H9 (cell line): ENCODE data around the gene CTNNA3. TPM values are rescaled to one million over a fixed set of nuclear protein-coding genes. Genes with fewer than 3 reads are reported as not detected.

Experiments used
- DNase-seq: peaks from one replicate; pipeline ENCODE4 v3.0.0-alpha.2; 2017
- H2AFZ ChIP-seq: one replicate; pipeline ENCODE4 v1.6.1; 2013; ENCODE audit warnings: mild to moderate bottlenecking, low read length, control low read depth, moderate library complexity
- H2AK5ac ChIP-seq: 2 replicates; pipeline ENCODE4 v1.6.1; 2013; ENCODE audit warnings: low read length, control low read depth, mixed read lengths; ENCODE audit not compliant: insufficient read length
- H2BK120ac ChIP-seq: one replicate; pipeline ENCODE4 v1.6.1; 2013; ENCODE audit warnings: low read depth, mild to moderate bottlenecking, low read length, control low read depth, inconsistent platforms; ENCODE audit not compliant: poor library complexity, severe bottlenecking
- H2BK12ac ChIP-seq: 2 replicates; pipeline ENCODE4 v1.6.1; 2013; ENCODE audit warnings: low read length, control low read depth, mixed read lengths, low read depth; ENCODE audit not compliant: insufficient read length
- H2BK15ac ChIP-seq: 2 replicates; pipeline ENCODE4 v1.6.1; 2013; ENCODE audit warnings: low read depth, low read length, control low read depth
- H2BK20ac ChIP-seq: one replicate; pipeline ENCODE4 v1.6.1; 2013; ENCODE audit warnings: low read depth, mild to moderate bottlenecking, low read length, control low read depth, inconsistent platforms; ENCODE audit not compliant: poor library complexity, severe bottlenecking
- H2BK5ac ChIP-seq: 2 replicates; pipeline ENCODE4 v1.6.1; 2013; ENCODE audit warnings: low read length, control low read depth, mixed read lengths; ENCODE audit not compliant: insufficient read length
- H3K14ac ChIP-seq: 2 replicates; pipeline ENCODE4 v1.6.1; 2013; ENCODE audit warnings: low read length, control low read depth; ENCODE audit not compliant: insufficient read depth
- H3K18ac ChIP-seq: 2 replicates; pipeline ENCODE4 v1.6.1; 2013; ENCODE audit warnings: low read depth, mild to moderate bottlenecking, mixed read lengths, low read length, control low read depth; ENCODE audit not compliant: insufficient read length
- H3K23ac ChIP-seq: 2 replicates; pipeline ENCODE4 v1.6.1; 2013; ENCODE audit warnings: low read length, control low read depth, mixed read lengths, low read depth; ENCODE audit not compliant: insufficient read length
- H3K23me2 ChIP-seq: 2 replicates; pipeline ENCODE4 v1.6.1; 2013; ENCODE audit warnings: low read depth, mild to moderate bottlenecking, mixed read lengths, low read length, control low read depth; ENCODE audit not compliant: insufficient read length, poor library complexity, severe bottlenecking
- H3K27ac ChIP-seq: 2 replicates; pipeline ENCODE4 v1.5.1; 2013; ENCODE audit warnings: low read length, control low read depth, mixed read lengths, low read depth; ENCODE audit not compliant: insufficient read length
- H3K27me3 ChIP-seq: 2 replicates; pipeline ENCODE4 v1.6.1; 2013; ENCODE audit warnings: low read length, control low read depth, inconsistent platforms; ENCODE audit not compliant: insufficient read depth
- H3K4ac ChIP-seq: 2 replicates; pipeline ENCODE4 v1.6.1; 2013; ENCODE audit warnings: low read depth, mild to moderate bottlenecking, control low read depth, inconsistent platforms, low read length, moderate library complexity
- H3K4me1 ChIP-seq: 2 replicates; pipeline ENCODE4 v1.6.1; 2013; ENCODE audit warnings: low read length, control low read depth, inconsistent platforms; ENCODE audit not compliant: insufficient read depth
- H3K4me2 ChIP-seq: 2 replicates; pipeline ENCODE4 v1.6.1; 2013; ENCODE audit warnings: low read length, control low read depth, mixed read lengths; ENCODE audit not compliant: insufficient read length, insufficient read depth
- H3K56ac ChIP-seq: 2 replicates; pipeline ENCODE4 v1.6.1; 2013; ENCODE audit warnings: low read depth, mild to moderate bottlenecking, mixed read lengths, low read length, control low read depth; ENCODE audit not compliant: insufficient read length
- H3K79me1 ChIP-seq: 2 replicates; pipeline ENCODE4 v1.6.1; 2013; ENCODE audit warnings: low read depth, mild to moderate bottlenecking, moderate library complexity, low read length, control low read depth, inconsistent platforms; ENCODE audit not compliant: insufficient read depth, poor library complexity, severe bottlenecking
- H3K79me2 ChIP-seq: 2 replicates; pipeline ENCODE4 v1.6.1; 2013; ENCODE audit warnings: low read length, control low read depth, inconsistent platforms; ENCODE audit not compliant: insufficient read depth
- H3K9ac ChIP-seq: 2 replicates; pipeline ENCODE4 v1.6.1; 2013; ENCODE audit warnings: low read length, control low read depth, mixed read lengths; ENCODE audit not compliant: insufficient read length; ENCODE audit errors: extremely low read depth
- H3K9me3 ChIP-seq: one replicate; pipeline ENCODE4 v1.6.1; 2013; ENCODE audit warnings: low read depth, low read length, inconsistent platforms; ENCODE audit not compliant: control insufficient read depth
- H3T11ph ChIP-seq: one replicate; pipeline ENCODE4 v1.6.1; 2013; ENCODE audit warnings: mild to moderate bottlenecking, low read length, control low read depth, inconsistent platforms
- H4K20me1 ChIP-seq: one replicate; pipeline ENCODE4 v1.6.1; 2013; ENCODE audit not compliant: control insufficient read depth, insufficient read length, insufficient read depth
- H4K5ac ChIP-seq: 2 replicates; pipeline ENCODE4 v1.6.1; 2013; ENCODE audit warnings: low read depth, mild to moderate bottlenecking, mixed read lengths, low read length, control low read depth; ENCODE audit not compliant: insufficient read length
- H4K8ac ChIP-seq: replicated peaks from 2 replicates; pipeline ENCODE4 v1.6.1; 2013; ENCODE audit warnings: low read length, control low read depth, mixed read lengths, low read depth; ENCODE audit not compliant: insufficient read length
- H4K91ac ChIP-seq: 2 replicates; pipeline ENCODE4 v1.6.1; 2013; ENCODE audit warnings: low read depth, mild to moderate bottlenecking, moderate library complexity, mixed read lengths, low read length, control low read depth; ENCODE audit not compliant: insufficient read length
- H3K27ac Mint-ChIP-seq, 3 experiments: 2 replicates in 2 of 3; 3 replicates in 1 of 3; pipeline ENCODE4 v1.8.0; 2020 to 2021; ENCODE audit warnings: mixed read lengths in 3 of 3, mild to moderate bottlenecking in 1 of 3, moderate library complexity in 1 of 3
- H3K27me3 Mint-ChIP-seq: 2 replicates; pipeline ENCODE4 v1.8.0; 2021; ENCODE audit warnings: low read depth, mild to moderate bottlenecking, moderate library complexity, mixed read lengths
- H3K36me3 Mint-ChIP-seq, 3 experiments: 2 replicates in 2 of 3; 3 replicates in 1 of 3; pipeline ENCODE4 v1.8.0; 2020 to 2021; ENCODE audit warnings: low read depth in 3 of 3, mixed read lengths in 3 of 3; ENCODE audit not compliant: insufficient read depth in 1 of 3
- H3K4me1 Mint-ChIP-seq, 2 experiments: 2 replicates each; pipeline ENCODE4 v1.8.0; 2020; ENCODE audit warnings: mixed read lengths in 2 of 2
- H3K4me3 Mint-ChIP-seq, 2 experiments: 2 replicates in 1 of 2; 3 replicates in 1 of 2; pipeline ENCODE4 v1.8.0; 2020 to 2021; ENCODE audit warnings: mild to moderate bottlenecking in 2 of 2, mixed read lengths in 2 of 2, moderate library complexity in 1 of 2
- H3K9me3 Mint-ChIP-seq, 2 experiments: 2 replicates in 1 of 2; 3 replicates in 1 of 2; pipeline ENCODE4 v1.8.0; 2020; ENCODE audit warnings: mild to moderate bottlenecking in 2 of 2, mixed read lengths in 2 of 2, moderate library complexity in 1 of 2
- WGBS: extraction: QIAGEN DNeasy Blood & Tissue Kit; methylation state at CpG from one replicate; pipeline ENCODE4 v1.1.7; 2013; ENCODE audit warnings: missing lambda C conversion rate, low lambda C conversion rate, mixed read lengths; ENCODE audit not compliant: insufficient read length; ENCODE audit errors: extremely low coverage; 5-methylcytosine and 5-hydroxymethylcytosine counted together
- total RNA-seq: library from RNA; stranded (reverse); gene quantifications from 2 replicates; pipeline ENCODE4 v1.2.1, GENCODE V29; 2021
- TF ChIP-seq, protein P1 (sequence below): fragments of 200-600 bp; sonication (generic); conservative IDR thresholded peaks from 3 replicates; pipeline ENCODE4 v1.8.0; 2021; ENCODE audit warnings: antibody characterized with exemption, mild to moderate bottlenecking

Gene CTNNA3
- total RNA-seq, 1 experiment from 2014 or later = 3.3 TPM

DNA sequence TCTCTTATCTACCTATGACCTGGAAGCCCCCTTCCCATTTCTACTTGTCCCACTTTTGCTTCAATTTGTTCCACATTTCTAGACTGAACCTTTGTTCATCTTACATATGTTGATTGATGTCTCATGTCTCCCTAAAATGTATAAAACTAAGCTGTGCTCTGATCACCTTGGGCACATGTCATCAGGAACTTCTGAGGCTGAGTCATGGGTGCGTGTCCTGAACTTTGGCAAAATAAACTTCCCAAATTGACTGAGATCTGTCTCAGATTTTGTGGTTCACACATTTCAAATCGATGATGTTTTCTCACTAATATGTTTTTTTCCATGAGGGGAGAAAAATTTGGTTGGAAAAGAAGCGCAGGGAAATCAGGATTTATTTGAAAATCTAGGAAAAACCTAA is 1176.4 kb downstream of the CTNNA3 start:
- TF ChIP-seq, protein P1, sequence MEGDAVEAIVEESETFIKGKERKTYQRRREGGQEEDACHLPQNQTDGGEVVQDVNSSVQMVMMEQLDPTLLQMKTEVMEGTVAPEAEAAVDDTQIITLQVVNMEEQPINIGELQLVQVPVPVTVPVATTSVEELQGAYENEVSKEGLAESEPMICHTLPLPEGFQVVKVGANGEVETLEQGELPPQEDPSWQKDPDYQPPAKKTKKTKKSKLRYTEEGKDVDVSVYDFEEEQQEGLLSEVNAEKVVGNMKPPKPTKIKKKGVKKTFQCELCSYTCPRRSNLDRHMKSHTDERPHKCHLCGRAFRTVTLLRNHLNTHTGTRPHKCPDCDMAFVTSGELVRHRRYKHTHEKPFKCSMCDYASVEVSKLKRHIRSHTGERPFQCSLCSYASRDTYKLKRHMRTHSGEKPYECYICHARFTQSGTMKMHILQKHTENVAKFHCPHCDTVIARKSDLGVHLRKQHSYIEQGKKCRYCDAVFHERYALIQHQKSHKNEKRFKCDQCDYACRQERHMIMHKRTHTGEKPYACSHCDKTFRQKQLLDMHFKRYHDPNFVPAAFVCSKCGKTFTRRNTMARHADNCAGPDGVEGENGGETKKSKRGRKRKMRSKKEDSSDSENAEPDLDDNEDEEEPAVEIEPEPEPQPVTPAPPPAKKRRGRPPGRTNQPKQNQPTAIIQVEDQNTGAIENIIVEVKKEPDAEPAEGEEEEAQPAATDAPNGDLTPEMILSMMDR = no peak
- Mint-ChIP-seq H3K4me1 (peaks cover 4 to 5% of the 10 kb centered on the region in 2 experiments), H3K9me3 (no peaks in the 10 kb centered on the region), H3K27me3 (no peaks in the 10 kb centered on the region), H3K4me3 (no peak overlapping the region), H3K27ac (no peak overlapping the region), H3K36me3 (no peaks in the 10 kb centered on the region; a peak in 1 of 7 replicates)
- Histone ChIP-seq H3K23ac (no peak overlapping the region), H3T11ph (no peak overlapping the region), H2BK5ac (no peak overlapping the region), H2AFZ (no peak overlapping the region), H3K27ac (no peak overlapping the region), H3K79me1 (no peaks in the 10 kb centered on the region), H3K79me2 (no peaks in the 10 kb centered on the region), H3K18ac (no peak overlapping the region), H2BK20ac (no peak overlapping the region), H3K4me1 (no peaks in the 10 kb centered on the region), H3K4me2 (no peak overlapping the region), H3K9me3 (no peaks in the 10 kb centered on the region), H4K5ac (no peak overlapping the region), H2BK12ac (no peak overlapping the region), H3K9ac (no peak overlapping the region), H2BK15ac (no peak overlapping the region), H3K14ac (no peak overlapping the region), H4K91ac (no peak overlapping the region), H3K27me3 (no peaks in the 10 kb centered on the region), H2BK120ac (no peak overlapping the region), H3K4ac (no peak overlapping the region), H2AK5ac (no peak overlapping the region), H3K56ac (no peak overlapping the region), H4K20me1 (no peaks in the 10 kb centered on the region), H3K23me2 (no peaks in the 10 kb centered on the region), H4K8ac (no peak overlapping the region)
- WGBS = no CpG with 5 or more reads among the region's 3 CpGs
- no peak for DNase-seq
